Hepatocyte (in vitro differentiated cells): Measurements from ENCODE around the gene ADH1B. TPM values are rescaled to one million over a fixed set of nuclear protein-coding genes. Genes with fewer than 3 reads are reported as not detected.

Source experiments
- DNase-seq: peaks from one replicate; pipeline ENCODE4 v3.0.0-alpha.2; 2016; ENCODE audit warnings: low spot score
- H2AFZ ChIP-seq: fragments of 200-600 bp; sonication (generic); 2 replicates; pipeline ENCODE4 v1.6.0; 2016; ENCODE audit warnings: antibody characterized with exemption, mild to moderate bottlenecking
- H3K27ac ChIP-seq: fragments of 200-600 bp; sonication (generic); 2 replicates; pipeline ENCODE4 v1.5.1; 2016; ENCODE audit warnings: mild to moderate bottlenecking
- H3K27me3 ChIP-seq: fragments of 200-600 bp; sonication (generic); 2 replicates; pipeline ENCODE4 v1.6.1; 2016
- H3K36me3 ChIP-seq: fragments of 200-600 bp; sonication (generic); replicated peaks from 2 replicates; pipeline ENCODE4 v1.5.1; 2016; ENCODE audit warnings: low read depth; ENCODE audit not compliant: insufficient read depth
- H3K4me1 ChIP-seq: fragments of 200-600 bp; sonication (generic); 2 replicates; pipeline ENCODE4 v1.5.1; 2016; ENCODE audit warnings: mild to moderate bottlenecking, moderate library complexity; ENCODE audit not compliant: insufficient read depth
- H3K4me2 ChIP-seq: fragments of 200-600 bp; sonication (generic); 2 replicates; pipeline ENCODE4 v1.6.0; 2016
- H3K4me3 ChIP-seq: fragments of 200-600 bp; sonication (generic); 2 replicates; pipeline ENCODE4 v1.5.1; 2016; ENCODE audit warnings: mild to moderate bottlenecking
- H3K79me2 ChIP-seq: fragments of 200-600 bp; sonication (generic); 2 replicates; pipeline ENCODE4 v1.6.0; 2017; ENCODE audit warnings: mild to moderate bottlenecking
- H3K9me2 ChIP-seq: fragments of 200-600 bp; sonication (generic); replicated peaks from 2 replicates; pipeline ENCODE4 v1.6.0; 2017; ENCODE audit warnings: mild to moderate bottlenecking; ENCODE audit not compliant: insufficient read depth
- H3K9me3 ChIP-seq: fragments of 200-600 bp; sonication (generic); 2 replicates; pipeline ENCODE4 v1.5.1; 2016; ENCODE audit warnings: low read depth, mild to moderate bottlenecking
- H4K20me1 ChIP-seq: fragments of 200-600 bp; sonication (generic); 2 replicates; pipeline ENCODE4 v1.6.0; 2016; ENCODE audit warnings: mild to moderate bottlenecking; ENCODE audit not compliant: insufficient read depth, poor library complexity, severe bottlenecking
- CTCF ChIP-seq: fragments of 200-600 bp; sonication (generic); IDR thresholded peaks from 2 replicates; pipeline ENCODE4 v1.5.1; 2016; ENCODE audit warnings: antibody characterized with exemption, mild to moderate bottlenecking; ENCODE audit not compliant: poor library complexity
- EZH2 ChIP-seq: fragments of 200-600 bp; sonication (generic); IDR thresholded peaks from 2 replicates; pipeline ENCODE4 v1.6.1; 2016; ENCODE audit warnings: antibody characterized with exemption, mild to moderate bottlenecking, borderline replicate concordance
- EZH2phosphoT487 ChIP-seq: fragments of 200-600 bp; sonication (generic); IDR thresholded peaks from one replicate; pipeline ENCODE4 v1.6.1; 2018; ENCODE audit warnings: antibody characterized with exemption, mild to moderate bottlenecking, low read depth, moderate library complexity; ENCODE audit not compliant: unreplicated experiment, severe bottlenecking
- WGBS: methylation state at CpG from one replicate; pipeline ENCODE4 v1.1.6; 2016; ENCODE audit warnings: low lambda C conversion rate; ENCODE audit errors: missing lambda C conversion rate; 5-methylcytosine and 5-hydroxymethylcytosine counted together
- polyA plus RNA-seq: library from polyadenylated mRNA; unstranded; fragments of >200 nt; fragmentation: Nextera tagmentation; extraction: Ambion mirVana; gene quantifications from 2 replicates; pipeline ENCODE4 v1.2.1, GENCODE V29; 2016
- total RNA-seq: library from RNA; depleted of rRNA; stranded (reverse); fragments of >200 nt; gene quantifications from 2 replicates; pipeline ENCODE4 v1.2.3, GENCODE V29; 2014

ADH1B gene
- total and polyA plus RNA-seq, 2 experiments from 2014 or later = 4.4 to 8.2 TPM

GRCh38 chr4:99317354-99317753 lies 3.8 kb downstream of the ADH1B start:
- H3K9me3 ChIP-seq = no peaks in the 10 kb centered on the region
- H3K79me2 ChIP-seq = no peaks in the 10 kb centered on the region
- no peak overlapping the region for H3K4me3 ChIP-seq
- H3K4me1 ChIP-seq = no peaks in the 10 kb centered on the region
- no peak for TF ChIP-seq EZH2phosphoT487
- no peak for TF ChIP-seq EZH2
- TF ChIP-seq CTCF = no peak
- no peak overlapping the region for H3K27ac ChIP-seq
- H3K36me3 ChIP-seq = no peaks in the 10 kb centered on the region
- no peaks in the 10 kb centered on the region for H3K9me2 ChIP-seq
- DNase-seq = no peak
- H2AFZ ChIP-seq = no peak overlapping the region
- no peaks in the 10 kb centered on the region for H3K27me3 ChIP-seq
- H3K4me2 ChIP-seq = no peak overlapping the region
- H4K20me1 ChIP-seq = no peaks in the 10 kb centered on the region
- WGBS = 97% methylated on average over 3 of the region's 3 CpGs

GRCh38 chr4:99315839-99316238 lies 5.4 kb downstream of the ADH1B start:
- Histone ChIP-seq H3K9me3 (no peaks in the 10 kb centered on the region), H3K4me1 (no peaks in the 10 kb centered on the region), H3K27me3 (no peaks in the 10 kb centered on the region), H2AFZ (no peak overlapping the region), H3K4me2 (no peak overlapping the region), H4K20me1 (no peaks in the 10 kb centered on the region), H3K9me2 (no peaks in the 10 kb centered on the region), H3K36me3 (no peaks in the 10 kb centered on the region), H3K27ac (no peak overlapping the region), H3K79me2 (no peaks in the 10 kb centered on the region), H3K4me3 (no peak overlapping the region)
- 83% methylated on average over 6 of the region's 6 CpGs for WGBS
- TF ChIP-seq EZH2phosphoT487 = no peak
- no peak for TF ChIP-seq CTCF
- no peak for TF ChIP-seq EZH2
- DNase-seq = no peak

- Histone ChIP-seq H4K20me1 (no peaks in the 10 kb centered on the region), H3K36me3 (no peaks in the 10 kb centered on the region), H3K27me3 (no peaks in the 10 kb centered on the region), H3K27ac (no peak overlapping the region), H3K4me1 (no peaks in the 10 kb centered on the region), H3K9me2 (no peaks in the 10 kb centered on the region), H3K4me3 (no peak overlapping the region), H3K4me2 (no peak overlapping the region), H3K79me2 (no peaks in the 10 kb centered on the region), H3K9me3 (no peaks in the 10 kb centered on the region), H2AFZ (no peak overlapping the region)
- WGBS = 78% methylated on average over 1 of the region's 1 CpG
- DNase-seq = no peak
- TF ChIP-seq EZH2phosphoT487 = no peak
- TF ChIP-seq CTCF = no peak
- no peak for TF ChIP-seq EZH2
Measured at GRCh38 chr4:99314211-99314610, 7.0 kb downstream of the ADH1B start.

GRCh38 chr4:99310389-99310788 lies 10.8 kb downstream of the ADH1B start:
- Histone ChIP-seq H3K27me3 (no peaks in the 10 kb centered on the region), H2AFZ (no peak overlapping the region), H3K9me3 (no peaks in the 10 kb centered on the region), H3K4me3 (no peak overlapping the region), H3K4me2 (no peak overlapping the region), H3K79me2 (no peaks in the 10 kb centered on the region), H3K36me3 (no peaks in the 10 kb centered on the region), H3K27ac (no peak overlapping the region), H3K9me2 (no peaks in the 10 kb centered on the region), H3K4me1 (no peaks in the 10 kb centered on the region), H4K20me1 (no peaks in the 10 kb centered on the region)
- TF ChIP-seq CTCF = no peak
- no peak for TF ChIP-seq EZH2
- no peak for TF ChIP-seq EZH2phosphoT487
- DNase-seq = no peak
- WGBS = 74% methylated on average over 2 of the region's 2 CpGs
